Neuron (in vitro differentiated cells): Measurements from ENCODE around the gene TMEM116.
A peak's percentile ranks its signal among the peaks of the same experiment; 100 is the strongest.
"Not testable (repeated sequence)": the region's sequence is repeated elsewhere in the genome, so short reads cannot be mapped to it uniquely, and the experiment has no call there.

Source experiments
- H2AFZ ChIP-seq: one replicate; pipeline ENCODE4 v1.6.1; 2013; ENCODE audit warnings: low read depth, mild to moderate bottlenecking, inconsistent platforms, low read length, moderate library complexity
- H3K27me3 ChIP-seq: one replicate; pipeline ENCODE4 v1.6.1; 2013; ENCODE audit warnings: low read length; ENCODE audit not compliant: insufficient read depth
- H3K36me3 ChIP-seq: one replicate; pipeline ENCODE4 v1.6.1; 2013; ENCODE audit warnings: low read length; ENCODE audit not compliant: insufficient read depth
- H3K4me1 ChIP-seq: one replicate; pipeline ENCODE4 v1.6.1; 2013; ENCODE audit warnings: low read length; ENCODE audit not compliant: insufficient read depth
- H3K4me3 ChIP-seq: 2 replicates; pipeline ENCODE4 v1.5.1; 2013; ENCODE audit warnings: mild to moderate bottlenecking, low read length, moderate library complexity
- H3K9me3 ChIP-seq: one replicate; pipeline ENCODE4 v1.6.1; 2013; ENCODE audit warnings: low read length

Gene TMEM116

DNA sequence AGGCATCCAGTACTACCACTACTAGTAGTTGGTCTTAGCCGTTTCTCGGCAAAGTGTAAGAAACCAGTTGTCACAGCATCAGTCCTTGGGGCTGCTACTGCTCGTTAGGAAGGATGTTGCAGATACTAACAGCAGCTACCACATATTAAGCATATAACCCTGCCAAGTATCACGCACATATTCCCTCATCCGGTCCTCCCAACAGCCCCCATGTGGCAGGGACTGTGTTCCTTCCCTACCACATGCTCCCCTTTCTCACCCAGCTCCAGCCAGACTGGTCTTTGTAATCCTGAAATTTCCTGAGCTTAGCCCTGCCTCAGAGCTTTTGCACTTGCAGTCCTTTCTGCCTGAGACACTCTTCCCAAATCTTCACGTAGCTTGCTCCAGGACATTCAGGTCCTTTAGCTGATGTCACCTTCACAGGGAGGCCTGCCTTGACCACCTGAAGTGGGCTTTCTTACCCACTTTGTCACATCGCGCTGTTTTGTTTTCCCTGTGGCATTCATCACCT lies 8.0 kb upstream of the TMEM116 start:
- H3K27me3 ChIP-seq = no peaks in the 10 kb centered on the region
- no peak overlapping the region for H3K4me3 ChIP-seq
- H3K36me3 ChIP-seq = peaks cover 72% of the 10 kb centered on the region
- H3K4me1 ChIP-seq = peaks cover 3% of the 10 kb centered on the region
- H3K9me3 ChIP-seq = peaks cover 3% of the 10 kb centered on the region
- no peak overlapping the region for H2AFZ ChIP-seq

DNA sequence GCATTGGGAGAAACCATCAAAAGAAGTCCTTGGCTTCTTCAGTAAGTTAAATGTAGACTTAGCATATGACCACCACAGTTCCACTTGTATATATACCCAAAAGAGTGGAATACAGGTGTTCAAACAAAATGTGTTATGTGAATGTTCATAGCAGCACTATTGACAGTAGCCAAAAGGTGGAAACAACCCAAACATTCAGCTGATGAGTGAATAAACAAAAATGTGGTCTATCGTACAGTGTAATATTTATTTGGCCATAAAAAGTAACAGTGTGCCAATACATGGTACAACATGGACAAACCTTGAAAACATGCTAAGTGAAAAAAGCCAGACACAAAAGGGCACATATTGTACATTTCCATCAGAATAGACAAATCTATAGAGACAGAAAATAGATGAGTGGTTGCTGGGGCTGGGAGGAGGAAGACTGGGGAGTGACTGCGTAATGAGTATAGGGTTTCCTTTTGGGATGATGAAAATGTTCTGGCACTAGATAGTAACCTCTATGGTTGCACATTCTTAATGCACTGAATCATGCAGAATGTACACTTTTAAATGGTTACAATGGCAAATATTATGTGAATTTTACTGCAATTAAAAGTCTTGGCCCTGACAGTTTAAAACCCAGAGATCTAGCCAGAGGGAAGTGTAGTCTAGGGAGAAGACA lies 5.7 kb upstream of the TMEM116 start:
- Histone ChIP-seq H3K36me3 (peaks cover 64% of the 10 kb centered on the region), H2AFZ (no peak overlapping the region), H3K27me3 (no peaks in the 10 kb centered on the region), H3K4me3 (no peak overlapping the region), H3K9me3 (peaks cover 6% of the 10 kb centered on the region), H3K4me1 (peaks cover 11% of the 10 kb centered on the region)

DNA sequence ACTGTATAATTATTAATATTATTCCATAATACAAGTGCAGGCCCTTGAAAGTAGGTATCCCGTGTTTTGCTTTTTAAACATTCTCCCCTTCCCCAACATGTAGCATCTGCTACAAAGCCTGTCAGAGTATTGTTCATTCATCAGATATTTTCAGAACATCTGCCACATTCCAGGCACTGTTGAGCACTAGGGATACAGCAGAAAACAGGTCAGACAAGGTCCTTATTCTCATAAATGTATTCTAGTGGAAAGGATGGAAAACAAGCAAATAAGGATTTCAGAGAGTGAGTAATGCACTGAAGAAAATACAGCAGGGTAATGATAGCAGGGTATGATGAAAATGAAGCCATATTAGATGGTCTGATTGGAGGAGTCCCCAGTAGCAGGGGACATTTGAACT lies 4.1 kb upstream of the TMEM116 start:
- Histone ChIP-seq H3K36me3 (peaks cover 48% of the 10 kb centered on the region), H2AFZ (no peak overlapping the region)

DNA sequence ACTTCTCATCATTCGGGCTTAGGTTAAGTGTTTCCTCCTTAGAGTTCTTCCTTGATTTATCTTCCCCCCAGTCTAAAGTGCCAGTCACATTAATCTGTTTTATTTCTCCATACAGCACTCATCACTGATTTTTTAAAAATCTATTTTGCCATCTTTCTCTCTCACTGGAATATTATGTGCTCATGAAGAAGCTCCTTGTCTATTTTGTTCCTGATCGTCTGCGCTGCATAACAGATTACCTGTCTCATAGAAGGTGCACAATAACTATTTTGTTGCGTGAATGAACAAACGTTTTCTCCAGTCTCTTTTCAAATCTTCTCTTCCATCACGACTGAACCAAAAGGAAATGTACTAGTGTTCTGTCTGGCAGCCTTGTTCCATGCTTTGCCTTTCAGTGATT lies 3.0 kb upstream of the TMEM116 start:
- Histone ChIP-seq H2AFZ (no peak overlapping the region), H3K36me3 (peaks cover 38% of the 10 kb centered on the region)

More for the DNA sequence above, 4.1 kb upstream of the TMEM116 start:
- Histone ChIP-seq H3K9me3 (peaks cover 6% of the 10 kb centered on the region), H3K4me1 (peaks cover 17% of the 10 kb centered on the region), H3K4me3 (no peak overlapping the region), H3K27me3 (no peaks in the 10 kb centered on the region)

DNA sequence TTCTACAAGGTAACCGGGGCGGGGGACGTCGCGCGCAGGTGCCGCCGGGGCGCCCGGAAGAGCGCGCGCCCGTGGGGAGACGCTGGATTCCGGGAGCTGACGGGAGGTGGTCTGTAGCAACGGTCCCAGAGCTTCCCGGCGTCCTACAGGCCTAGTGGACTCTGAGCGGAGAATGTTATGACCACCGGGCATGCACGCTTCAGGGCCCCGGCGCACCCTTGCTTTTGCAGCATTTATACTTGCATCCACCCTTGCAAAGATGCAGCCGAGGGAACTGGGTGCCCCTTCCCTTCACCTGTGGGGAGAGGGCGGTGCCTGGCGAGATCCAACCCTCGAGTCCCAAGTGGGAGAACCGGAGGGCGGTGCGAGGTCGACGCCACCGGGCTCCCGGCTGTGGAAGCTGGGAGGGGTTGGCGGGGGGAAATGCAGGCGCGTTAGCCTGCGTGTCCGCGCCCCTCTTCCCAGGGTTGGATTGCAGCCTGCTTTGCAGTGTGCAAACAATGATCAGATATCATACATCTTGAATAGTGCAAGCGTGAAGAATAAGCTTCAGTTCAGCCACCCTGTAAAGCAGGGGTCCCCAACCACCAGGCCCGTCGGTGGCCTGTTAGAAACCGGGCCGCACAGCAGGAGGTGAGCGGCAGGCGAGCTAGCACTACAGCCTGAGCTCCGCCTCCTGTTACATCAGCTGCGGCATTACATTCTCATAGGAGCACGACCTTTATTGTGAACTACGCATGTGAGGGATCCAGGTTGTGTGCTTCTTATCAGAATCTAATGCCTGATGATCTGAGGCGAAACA lies 837 bp upstream of the TMEM116 start:
- Histone ChIP-seq H3K27me3 (no peaks in the 10 kb centered on the region), H2AFZ (peak overlapping the region; percentile 79), H3K4me3 (peak overlapping the region; percentile 89), H3K4me1 (peaks cover 22% of the 10 kb centered on the region), H3K9me3 (peaks cover 6% of the 10 kb centered on the region), H3K36me3 (peaks cover 19% of the 10 kb centered on the region)

More for the DNA sequence above, 3.0 kb upstream of the TMEM116 start:
- Histone ChIP-seq H3K4me3 (no peak overlapping the region), H3K9me3 (peaks cover 6% of the 10 kb centered on the region), H3K4me1 (peaks cover 22% of the 10 kb centered on the region), H3K27me3 (no peaks in the 10 kb centered on the region)

DNA sequence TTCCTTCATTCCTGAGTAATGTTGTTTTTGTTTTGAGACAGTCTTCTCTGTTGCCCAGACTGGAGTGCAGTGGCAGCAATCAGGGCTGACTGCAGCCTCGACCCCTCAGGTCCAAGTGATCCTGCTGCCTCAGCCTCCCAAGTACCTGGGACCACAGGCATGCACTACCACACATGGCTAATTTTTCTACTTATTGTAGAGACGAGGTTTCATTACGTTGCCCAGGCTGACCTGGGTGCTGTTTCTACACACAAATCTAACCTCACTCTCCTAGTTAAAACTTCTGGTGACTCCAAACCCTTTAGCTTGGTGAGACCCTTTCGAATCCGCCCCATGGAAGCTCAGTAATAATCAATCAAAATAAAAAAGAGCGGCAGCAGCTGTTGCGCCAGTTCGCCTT lies 1.3 kb downstream of the TMEM116 start:
- no peak overlapping the region for H2AFZ ChIP-seq

DNA sequence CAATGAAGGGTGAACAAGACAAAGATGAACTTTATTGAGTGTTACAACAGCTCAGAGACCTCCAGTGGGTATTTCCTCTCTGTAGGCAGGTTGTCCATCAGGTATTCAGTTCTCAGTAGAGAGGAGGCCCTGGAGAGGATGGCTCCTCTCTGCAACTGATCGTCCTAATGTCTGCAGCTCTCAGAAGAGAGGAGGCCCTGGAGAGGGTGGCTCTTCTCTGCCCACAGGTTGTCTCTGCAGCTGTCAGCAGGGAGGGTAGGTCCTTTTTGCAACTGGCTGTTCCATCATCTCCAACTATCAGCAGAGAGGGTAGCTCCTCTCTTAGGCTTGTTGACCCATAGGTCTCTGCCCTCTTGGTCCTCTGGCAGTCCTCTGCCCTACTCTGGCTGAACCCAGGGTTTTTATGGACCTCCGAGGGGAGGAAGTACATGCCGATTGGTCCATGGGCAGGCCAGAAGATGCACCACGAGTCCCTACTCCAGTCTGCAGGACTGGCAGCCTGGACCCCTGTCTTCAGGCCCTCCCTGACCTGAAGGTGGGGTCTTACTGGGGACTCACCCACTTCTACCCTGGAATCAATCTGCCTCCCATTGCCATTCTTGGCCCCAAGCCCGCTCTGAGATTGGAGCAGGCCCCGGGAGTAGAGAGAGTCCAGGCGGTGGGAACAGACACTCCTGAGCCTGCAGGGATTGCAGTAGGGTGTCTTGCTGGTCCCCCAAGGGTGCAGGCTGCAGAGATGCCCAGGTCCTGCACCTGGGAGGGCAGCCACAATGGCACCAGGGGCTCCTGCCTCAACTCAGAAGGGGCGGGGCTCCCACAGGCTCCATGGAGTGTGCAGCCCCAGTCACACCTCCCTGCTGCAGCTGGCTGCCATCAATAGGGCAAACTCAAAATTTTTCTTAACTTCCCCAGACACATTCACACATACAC lies 2.3 kb downstream of the TMEM116 start:
- Histone ChIP-seq H3K9me3 (peaks cover 2% of the 10 kb centered on the region), H3K4me1 (peaks cover 19% of the 10 kb centered on the region), H3K36me3 (peaks cover 2% of the 10 kb centered on the region), H2AFZ (no peak overlapping the region), H3K4me3 (no peak overlapping the region), H3K27me3 (no peaks in the 10 kb centered on the region)

More for the DNA sequence above, 1.3 kb downstream of the TMEM116 start:
- Histone ChIP-seq H3K27me3 (no peaks in the 10 kb centered on the region), H3K4me3 (peak overlapping the region; percentile 73), H3K9me3 (peaks cover 6% of the 10 kb centered on the region), H3K36me3 (peaks cover 10% of the 10 kb centered on the region), H3K4me1 (peaks cover 19% of the 10 kb centered on the region)

DNA sequence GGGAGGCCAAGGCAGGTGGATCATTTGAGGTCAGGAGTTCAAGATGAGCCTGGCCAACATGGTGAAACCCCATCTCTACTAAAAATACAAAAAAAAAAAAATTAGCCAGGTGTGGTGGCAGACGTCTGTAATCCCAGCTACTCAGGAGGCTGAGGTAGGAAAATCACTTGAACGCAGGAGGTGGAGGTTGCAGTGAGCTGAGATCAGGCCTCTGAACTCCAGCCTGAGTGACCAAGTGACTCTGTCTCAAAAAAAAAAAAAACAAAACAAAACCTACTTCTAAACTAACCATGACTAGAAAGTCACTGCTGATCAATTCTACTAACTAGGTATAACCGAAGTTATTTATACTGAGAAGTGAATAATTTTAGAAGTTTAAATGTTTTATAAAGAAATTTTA lies 3.4 kb downstream of the TMEM116 start:
- H2AFZ ChIP-seq, H3K4me3 ChIP-seq, H3K36me3 ChIP-seq, H3K9me3 ChIP-seq, H3K27me3 ChIP-seq: not testable (repeated sequence)
- H3K4me1 ChIP-seq = peaks cover 18% of the 10 kb centered on the region

DNA sequence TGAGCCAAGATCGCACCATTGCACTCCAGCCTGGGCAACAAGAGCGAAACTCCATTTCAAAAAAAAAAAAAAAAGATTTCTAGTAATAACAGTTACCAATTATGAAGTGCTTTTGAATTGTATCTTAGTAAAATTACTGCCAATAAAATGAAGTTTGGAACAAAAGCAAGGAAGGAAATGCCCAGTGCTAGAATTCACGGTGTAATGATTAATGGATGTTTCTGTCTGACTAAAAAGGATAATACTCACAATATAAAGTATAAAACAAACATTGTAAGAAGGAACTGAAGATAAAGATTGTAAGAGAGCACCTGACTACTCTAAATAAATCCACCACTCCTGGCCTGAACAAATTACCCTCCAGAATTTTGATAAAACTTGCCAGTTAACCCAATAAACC lies 4.0 kb downstream of the TMEM116 start:
- Histone ChIP-seq H3K4me3 (no peak overlapping the region), H3K27me3 (no peaks in the 10 kb centered on the region), H3K36me3 (peaks cover 4% of the 10 kb centered on the region), H3K4me1 (peaks cover 11% of the 10 kb centered on the region), H2AFZ (no peak overlapping the region), H3K9me3 (no peaks in the 10 kb centered on the region)

DNA sequence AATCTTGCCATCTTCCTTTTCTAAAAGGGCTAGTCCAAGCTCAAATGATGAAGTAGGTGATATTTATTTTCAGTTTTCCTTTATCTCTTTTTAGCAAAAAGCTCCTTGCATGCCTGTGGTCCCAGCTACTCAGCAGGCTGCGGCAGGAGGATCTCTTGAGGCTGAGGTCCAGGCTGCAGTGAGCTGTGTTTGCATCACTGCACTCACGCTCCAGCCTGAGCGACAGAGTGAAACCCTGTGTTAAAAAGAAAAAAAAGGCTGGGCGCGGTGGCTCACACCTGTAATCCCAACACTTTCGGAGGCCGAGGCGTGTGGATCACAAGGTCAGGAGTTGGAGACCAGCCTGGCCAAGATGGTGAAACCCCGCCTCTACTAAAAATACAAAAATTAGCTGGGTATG lies 5.0 kb downstream of the TMEM116 start:
- no peaks in the 10 kb centered on the region for H3K27me3 ChIP-seq
- no peaks in the 10 kb centered on the region for H3K9me3 ChIP-seq

DNA sequence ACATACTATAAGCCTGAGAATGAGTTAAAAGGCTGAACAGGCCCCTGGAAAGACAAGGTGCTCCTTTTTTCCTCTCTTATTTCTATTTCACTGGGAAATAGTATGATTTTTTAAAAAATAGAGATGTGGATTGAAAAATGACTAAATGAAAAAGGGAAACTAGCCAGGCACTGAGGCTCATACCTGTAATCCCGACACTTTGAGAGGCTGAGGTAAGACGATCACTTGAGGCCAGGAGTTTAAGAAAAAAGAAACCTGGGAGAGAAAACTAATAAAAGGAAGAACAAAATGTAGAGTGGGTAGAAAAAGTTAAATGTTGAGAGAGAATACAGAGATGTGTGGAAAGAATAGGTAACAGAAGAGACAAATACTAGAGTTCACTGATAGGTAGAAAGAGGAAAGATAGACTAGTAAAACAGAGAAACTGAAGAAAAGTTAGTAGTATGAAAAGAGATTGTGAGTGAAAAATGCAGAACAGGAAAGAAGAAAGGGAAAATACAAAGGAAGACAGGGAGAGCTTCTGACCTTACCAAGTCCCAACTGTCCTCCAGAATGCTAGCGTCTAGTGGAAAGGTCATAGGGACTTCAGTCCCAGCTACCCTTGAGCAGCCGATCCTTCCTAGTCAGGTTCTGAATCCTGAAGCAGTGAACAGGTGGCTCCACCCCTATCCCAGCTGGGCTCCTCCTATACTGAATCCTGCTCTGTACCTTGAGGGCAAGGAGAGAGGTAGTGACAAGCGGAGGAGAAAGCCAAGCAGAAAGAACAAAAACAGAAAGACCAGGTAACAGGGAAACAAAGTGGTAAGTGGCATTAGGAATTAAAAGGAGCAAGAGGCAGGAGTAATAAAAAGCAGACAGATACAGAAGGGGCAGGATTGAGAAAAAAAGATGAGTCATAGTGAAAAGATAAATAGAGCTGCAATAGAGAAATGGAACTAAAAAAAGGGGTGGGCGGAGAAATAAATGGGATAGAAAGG lies 7.3 kb downstream of the TMEM116 start:
- Histone ChIP-seq H2AFZ (no peak overlapping the region), H3K27me3 (no peaks in the 10 kb centered on the region), H3K36me3 (peaks cover 7% of the 10 kb centered on the region), H3K4me3 (no peak overlapping the region), H3K9me3 (no peaks in the 10 kb centered on the region), H3K4me1 (no peaks in the 10 kb centered on the region)

More for the DNA sequence above, 5.0 kb downstream of the TMEM116 start:
- Histone ChIP-seq H3K36me3 (peaks cover 5% of the 10 kb centered on the region), H3K4me3 (no peak overlapping the region), H3K4me1 (peaks cover 11% of the 10 kb centered on the region), H2AFZ (no peak overlapping the region)

DNA sequence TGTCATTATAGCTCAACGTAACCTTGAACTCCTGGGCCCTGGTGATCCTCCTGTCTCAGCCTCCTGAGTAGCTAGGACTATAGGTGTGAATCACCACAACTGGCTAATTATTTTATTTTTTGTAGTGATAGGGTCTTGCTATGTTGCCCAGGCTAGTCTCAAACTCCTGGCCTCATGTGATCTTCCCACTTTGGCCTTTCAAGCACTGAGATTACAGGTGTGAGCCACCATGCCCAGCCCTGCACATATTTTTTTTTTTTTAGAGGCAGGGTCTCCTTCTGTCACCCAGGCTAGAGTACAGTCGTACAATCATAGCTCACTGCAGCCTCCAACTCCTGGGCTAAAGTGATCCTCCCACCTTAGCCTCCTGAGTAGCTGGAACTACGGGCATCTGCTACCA lies 8.9 kb downstream of the TMEM116 start:
- Histone ChIP-seq H2AFZ (no peak overlapping the region), H3K36me3 (peaks cover 7% of the 10 kb centered on the region), H3K4me3 (no peak overlapping the region), H3K27me3 (no peaks in the 10 kb centered on the region), H3K9me3 (no peaks in the 10 kb centered on the region), H3K4me1 (no peaks in the 10 kb centered on the region)
